Cardiac fibroblast (primary cell): Measurements from ENCODE around the gene MTMR10.
A peak's percentile ranks its signal among the peaks of the same experiment; 100 is the strongest.

Experiments used
- DNase-seq, 2 donors: peaks; one replicate each; pipeline versions ENCODE4 v3.0.0 to v3.0.0-alpha.2; 2010; ENCODE audit warnings: low read depth in 2 of 2
- H3K4me3 ChIP-seq, 2 donors: replicated peaks in 1 of 2; 1 replicate in 1 of 2; 2 replicates in 1 of 2; pipeline ENCODE4 v1.5.1; 2011; ENCODE audit warnings: low read depth in 2 of 2, low read length in 2 of 2, mild to moderate bottlenecking in 2 of 2, moderate library complexity in 1 of 2
- CTCF ChIP-seq: IDR thresholded peaks from one replicate; pipeline ENCODE4 v1.5.1; 2011; ENCODE audit warnings: low read depth, mild to moderate bottlenecking, low read length, inconsistent platforms

The MTMR10 gene

GRCh38 chr15:30921781-30922479 lies 69.5 kb downstream of the MTMR10 start:
- TF ChIP-seq CTCF = no peak
- DNase-seq = peak in 1 of 2 donors; percentile 19
- H3K4me3 ChIP-seq = no peak overlapping the region

GRCh38 chr15:30921106-30921505 lies 70.3 kb downstream of the MTMR10 start:
- H3K4me3 ChIP-seq = no peak overlapping the region
- no peak for TF ChIP-seq CTCF
- DNase-seq = no peak

GRCh38 chr15:30919877-30920550 lies 71.4 kb downstream of the MTMR10 start:
- H3K4me3 ChIP-seq = no peak overlapping the region
- no peak for TF ChIP-seq CTCF
- no peak for DNase-seq

- no peak for TF ChIP-seq CTCF
- DNase-seq = no peak
- H3K4me3 ChIP-seq = no peak overlapping the region
These were observed 73.1 kb downstream of the MTMR10 start for GRCh38 chr15:30918366-30918765.

- TF ChIP-seq CTCF = no peak
These were observed 73.8 kb downstream of the MTMR10 start for GRCh38 chr15:30917675-30918074.

GRCh38 chr15:30917013-30917412 lies 74.4 kb downstream of the MTMR10 start:
- H3K4me3 ChIP-seq = no peak overlapping the region
- no peak for DNase-seq
- TF ChIP-seq CTCF = no peak

More at GRCh38 chr15:30917675-30918074, 73.8 kb downstream of the MTMR10 start:
- no peak overlapping the region for H3K4me3 ChIP-seq
- DNase-seq = no peak
